ENCODE results near the gene SNAPC2.
A peak's percentile ranks its signal among the peaks of the same experiment; 100 is the strongest.
"Not testable (repeated sequence)": the region's sequence is repeated elsewhere in the genome, so short reads cannot be mapped to it uniquely, and the experiment has no call there.

SNAPC2 gene

DNA sequence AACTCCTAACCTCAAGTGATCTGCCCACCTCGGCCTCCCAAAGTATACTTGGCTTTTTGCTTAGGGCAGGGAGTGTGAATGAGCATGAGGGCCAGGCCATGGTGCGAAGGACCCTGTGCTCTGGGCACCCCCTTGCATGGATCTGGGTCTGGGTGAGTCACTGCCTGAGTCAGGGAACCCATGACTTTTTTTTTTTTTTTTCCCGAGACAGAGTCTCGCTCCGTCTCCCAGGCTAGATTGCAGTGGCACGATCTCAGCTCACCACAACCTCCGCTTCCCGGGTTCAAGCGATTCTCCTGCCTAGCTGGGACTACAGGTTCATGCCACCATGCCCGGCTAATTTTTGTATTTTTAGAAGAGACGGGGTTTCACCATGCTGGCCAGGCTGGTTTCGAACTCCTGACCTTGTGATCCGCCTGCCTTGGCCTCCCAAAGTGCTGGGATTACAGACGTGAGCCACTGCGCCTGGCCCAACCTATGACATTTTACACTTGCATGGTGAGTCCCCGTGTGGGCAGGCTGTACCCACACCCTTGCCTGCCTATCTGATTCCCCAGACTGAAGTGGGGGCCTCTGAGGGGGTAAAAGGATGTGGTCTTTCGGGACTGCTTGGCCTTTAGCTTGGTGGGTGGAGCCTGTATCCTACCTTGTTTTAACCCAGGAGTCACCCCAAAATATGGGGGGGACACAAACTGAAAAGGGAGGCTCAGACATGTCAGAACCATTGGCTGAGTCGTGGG lies 26.6 kb upstream of the SNAPC2 start:
- H2AK5ac ChIP-seq (ENCODE audit: low read length, severe bottlenecking) = peak overlapping the region; percentile 91
- whole genome bisulfite sequencing = 71% methylated on average over 18 of the region's 18 CpGs

DNA sequence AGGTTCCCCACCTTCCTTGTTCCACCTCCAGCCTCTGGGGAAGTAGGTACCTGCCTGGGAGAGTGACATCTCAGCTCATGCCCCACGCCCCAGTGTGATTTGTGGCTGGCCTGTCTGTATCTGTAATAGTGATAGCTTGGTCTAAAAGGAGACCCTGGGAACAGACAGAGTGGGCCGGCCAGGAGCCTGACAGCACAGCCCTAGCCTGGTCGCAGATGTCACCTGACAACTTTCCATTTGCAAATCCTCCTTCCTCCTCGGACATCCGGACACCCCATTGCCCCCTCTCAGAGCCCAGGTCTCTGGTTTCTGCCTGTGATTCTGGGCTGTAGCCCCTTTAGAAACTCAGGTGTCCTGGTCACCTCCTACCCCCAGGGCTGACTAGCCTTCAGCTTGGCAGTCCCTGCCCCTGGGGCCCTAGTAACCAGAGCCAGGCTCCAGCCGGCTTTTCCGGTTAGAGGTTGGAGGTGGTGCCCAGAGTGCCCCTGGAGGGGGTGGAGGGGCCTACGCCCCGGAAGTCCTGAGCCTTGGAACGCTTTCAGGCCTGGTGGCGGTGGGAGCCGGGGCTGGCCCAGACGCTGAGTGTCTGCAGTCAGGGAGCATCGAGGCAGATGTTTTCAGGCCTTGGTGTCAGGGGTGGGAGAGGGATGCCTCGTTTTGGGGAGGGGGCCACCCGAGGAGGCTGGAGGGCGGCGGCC lies 25.4 kb upstream of the SNAPC2 start:
- DNase-seq = no peak
- Histone ChIP-seq H3K27me3 (ENCODE audit: control insufficient read depth in 1 of 2, insufficient read depth in 1 of 2, low read length in 2 of 2) (no peaks in the 10 kb centered on the region), H3K4me2 (ENCODE audit: low read length, poor library complexity, severe bottlenecking) (no peak overlapping the region), H3K9me3 (ENCODE audit: control insufficient read depth, low read length) (no peaks in the 10 kb centered on the region), H3K18ac (ENCODE audit: low read depth in 1 of 2, low read length in 2 of 2) (no peak overlapping the region), H2BK5ac (ENCODE audit: low read depth, low read length, poor library complexity, severe bottlenecking) (no peak overlapping the region), H3K27ac (ENCODE audit: low read length, poor library complexity, severe bottlenecking) (no peak overlapping the region), H3K4me1 (ENCODE audit: control insufficient read depth, insufficient read depth, low read depth, low read length) (peaks cover 23% of the 10 kb centered on the region), H2BK12ac (ENCODE audit: low read length in 2 of 2) (no peak overlapping the region), H3K4ac (ENCODE audit: low read depth in 1 of 2, low read length in 2 of 2) (no peak overlapping the region), H3K4me3 (ENCODE audit: insufficient read depth in 1 of 2, low read depth in 1 of 2, low read length in 2 of 2) (no peak overlapping the region), H2BK15ac (ENCODE audit: low read depth, poor library complexity, severe bottlenecking) (no peak overlapping the region), H3K9ac (ENCODE audit: low read length) (no peak overlapping the region), H3K23ac (ENCODE audit: low read length in 2 of 2) (no peak overlapping the region), H2AK5ac (ENCODE audit: low read length, severe bottlenecking) (no peak overlapping the region), H4K91ac (ENCODE audit: low read length) (no peak overlapping the region), H3K14ac (ENCODE audit: low read length in 2 of 2) (no peak overlapping the region), H4K8ac (ENCODE audit: low read length) (no peak overlapping the region), H2BK120ac (ENCODE audit: low read depth, low read length) (no peak overlapping the region), H2AFZ (ENCODE audit: low read depth, low read length) (no peak overlapping the region), H3K79me1 (replicated peaks; ENCODE audit: low read length, poor library complexity, severe bottlenecking) (peaks cover 32% of the 10 kb centered on the region), H3K36me3 (ENCODE audit: control insufficient read depth in 1 of 2, insufficient read depth in 2 of 2, low read depth in 1 of 2, low read length in 2 of 2) (peaks cover 12 to 27% of the 10 kb centered on the region in 2 experiments)
- WGBS = 75% methylated on average over 18 of the region's 18 CpGs

More for the DNA sequence above, 26.6 kb upstream of the SNAPC2 start:
- H2BK12ac ChIP-seq (ENCODE audit: low read length in 2 of 2) = peak overlapping the region in 1 of 2 experiments; percentile 90
- not testable (repeated sequence) for H2BK5ac ChIP-seq (ENCODE audit: low read depth, low read length, poor library complexity, severe bottlenecking); H3K4me2 ChIP-seq (ENCODE audit: low read length, poor library complexity, severe bottlenecking); H2BK15ac ChIP-seq (ENCODE audit: low read depth, poor library complexity, severe bottlenecking); H3K4me3 ChIP-seq (ENCODE audit: insufficient read depth in 1 of 2, low read depth in 1 of 2, low read length in 2 of 2); H2AFZ ChIP-seq (ENCODE audit: low read depth, low read length); H4K91ac ChIP-seq (ENCODE audit: low read length); H3K27ac ChIP-seq (ENCODE audit: low read length, poor library complexity, severe bottlenecking); H3K9me3 ChIP-seq (ENCODE audit: control insufficient read depth, low read length); H3K14ac ChIP-seq (ENCODE audit: low read length in 2 of 2); H3K27me3 ChIP-seq (ENCODE audit: control insufficient read depth in 1 of 2, insufficient read depth in 1 of 2, low read length in 2 of 2)
- peak overlapping the region in 1 of 2 experiments; percentile 59 for H3K23ac ChIP-seq (ENCODE audit: low read length in 2 of 2)
- H3K36me3 ChIP-seq (ENCODE audit: control insufficient read depth in 1 of 2, insufficient read depth in 2 of 2, low read depth in 1 of 2, low read length in 2 of 2) = peaks cover 0 to 15% of the 10 kb centered on the region in 2 experiments
- peak overlapping the region; percentile 15 for H3K9ac ChIP-seq (ENCODE audit: low read length)
- H3K4me1 ChIP-seq (ENCODE audit: control insufficient read depth, insufficient read depth, low read depth, low read length) = peaks cover 28% of the 10 kb centered on the region
- DNase-seq = peak; percentile 81
- H3K18ac ChIP-seq (ENCODE audit: low read depth in 1 of 2, low read length in 2 of 2) = peak overlapping the region in 1 of 2 experiments; percentile 57
- peak overlapping the region; percentile 64 for H2BK120ac ChIP-seq (ENCODE audit: low read depth, low read length)
- peak overlapping the region; percentile 45 for H4K8ac ChIP-seq (ENCODE audit: low read length)
- peak overlapping the region in 1 of 2 experiments; percentile 46 for H3K4ac ChIP-seq (ENCODE audit: low read depth in 1 of 2, low read length in 2 of 2)
- peaks cover 36% of the 10 kb centered on the region for H3K79me1 ChIP-seq (replicated peaks; ENCODE audit: low read length, poor library complexity, severe bottlenecking)

DNA sequence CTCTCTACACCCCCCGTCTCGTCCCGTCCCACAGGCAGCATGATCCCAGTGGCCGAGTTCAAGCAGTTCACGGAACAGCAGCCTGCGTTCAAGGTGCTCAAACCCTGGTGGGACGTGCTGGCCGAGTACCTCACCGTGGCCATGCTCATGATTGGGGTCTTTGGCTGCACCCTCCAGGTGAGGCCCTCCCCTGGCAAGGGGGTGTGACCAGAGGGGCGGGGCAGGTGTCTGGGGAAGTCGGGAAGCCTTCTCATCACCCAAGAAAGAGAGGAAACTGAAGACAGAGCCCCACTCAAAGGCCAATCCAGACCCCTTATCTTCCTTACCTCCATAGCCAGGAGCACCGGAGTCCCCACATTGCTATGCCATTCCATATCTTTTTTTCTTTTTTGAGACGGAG lies 24.6 kb upstream of the SNAPC2 start:
- Histone ChIP-seq H3K4me1 (ENCODE audit: control insufficient read depth, insufficient read depth, low read depth, low read length) (peaks cover 23% of the 10 kb centered on the region), H3K14ac (ENCODE audit: low read length in 2 of 2) (no peak overlapping the region), H4K8ac (ENCODE audit: low read length) (no peak overlapping the region), H3K4ac (ENCODE audit: low read depth in 1 of 2, low read length in 2 of 2) (no peak overlapping the region), H4K91ac (ENCODE audit: low read length) (no peak overlapping the region), H2BK120ac (ENCODE audit: low read depth, low read length) (no peak overlapping the region), H2BK12ac (ENCODE audit: low read length in 2 of 2) (peak overlapping the region in 1 of 2 experiments; percentile 37), H3K27ac (ENCODE audit: low read length, poor library complexity, severe bottlenecking) (no peak overlapping the region), H3K18ac (ENCODE audit: low read depth in 1 of 2, low read length in 2 of 2) (no peak overlapping the region), H3K4me3 (ENCODE audit: insufficient read depth in 1 of 2, low read depth in 1 of 2, low read length in 2 of 2) (no peak overlapping the region), H3K36me3 (ENCODE audit: control insufficient read depth in 1 of 2, insufficient read depth in 2 of 2, low read depth in 1 of 2, low read length in 2 of 2) (peaks cover 19 to 35% of the 10 kb centered on the region in 2 experiments), H3K9ac (ENCODE audit: low read length) (no peak overlapping the region), H3K9me3 (ENCODE audit: control insufficient read depth, low read length) (no peaks in the 10 kb centered on the region), H2BK5ac (ENCODE audit: low read depth, low read length, poor library complexity, severe bottlenecking) (no peak overlapping the region), H3K23ac (ENCODE audit: low read length in 2 of 2) (no peak overlapping the region), H3K27me3 (ENCODE audit: control insufficient read depth in 1 of 2, insufficient read depth in 1 of 2, low read length in 2 of 2) (no peaks in the 10 kb centered on the region), H3K79me1 (replicated peaks; ENCODE audit: low read length, poor library complexity, severe bottlenecking) (peaks cover 39% of the 10 kb centered on the region), H2BK15ac (ENCODE audit: low read depth, poor library complexity, severe bottlenecking) (no peak overlapping the region), H2AFZ (ENCODE audit: low read depth, low read length) (no peak overlapping the region), H3K4me2 (ENCODE audit: low read length, poor library complexity, severe bottlenecking) (no peak overlapping the region), H2AK5ac (ENCODE audit: low read length, severe bottlenecking) (no peak overlapping the region)
- no peak for DNase-seq
- WGBS = 95% methylated on average over 13 of the region's 13 CpGs

DNA sequence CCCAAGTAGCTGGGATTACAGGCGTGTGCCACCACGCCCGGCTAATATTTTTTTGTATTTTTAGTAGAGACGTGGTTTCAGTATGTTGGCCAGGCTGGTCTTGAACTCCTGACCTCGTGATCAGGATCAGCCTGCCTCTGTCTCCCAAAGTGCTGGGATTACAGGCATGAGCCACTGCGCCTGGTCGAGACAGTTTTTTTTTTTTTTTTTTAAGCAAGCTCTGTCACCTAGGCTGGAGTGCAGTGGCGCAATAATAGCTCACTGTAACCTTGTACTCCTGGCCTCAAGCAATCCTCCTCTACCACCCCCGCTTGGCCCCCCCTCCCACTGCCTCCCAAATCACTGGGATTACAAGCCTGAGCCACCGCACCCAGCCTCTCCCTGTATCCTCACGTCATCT lies 22.8 kb upstream of the SNAPC2 start:
- Histone ChIP-seq H3K79me1 (replicated peaks; ENCODE audit: low read length, poor library complexity, severe bottlenecking) (peaks cover 35% of the 10 kb centered on the region), H4K91ac (ENCODE audit: low read length) (no peak overlapping the region), H3K36me3 (ENCODE audit: control insufficient read depth in 1 of 2, insufficient read depth in 2 of 2, low read depth in 1 of 2, low read length in 2 of 2) (peaks cover 19 to 43% of the 10 kb centered on the region in 2 experiments), H2AFZ (ENCODE audit: low read depth, low read length) (no peak overlapping the region), H3K18ac (ENCODE audit: low read depth in 1 of 2, low read length in 2 of 2) (no peak overlapping the region), H3K4me2 (ENCODE audit: low read length, poor library complexity, severe bottlenecking) (no peak overlapping the region), H2BK5ac (ENCODE audit: low read depth, low read length, poor library complexity, severe bottlenecking) (no peak overlapping the region), H2AK5ac (ENCODE audit: low read length, severe bottlenecking) (no peak overlapping the region), H3K4ac (ENCODE audit: low read depth in 1 of 2, low read length in 2 of 2) (no peak overlapping the region), H3K9me3 (ENCODE audit: control insufficient read depth, low read length) (no peaks in the 10 kb centered on the region), H2BK120ac (ENCODE audit: low read depth, low read length) (no peak overlapping the region), H3K9ac (ENCODE audit: low read length) (no peak overlapping the region), H2BK15ac (ENCODE audit: low read depth, poor library complexity, severe bottlenecking) (no peak overlapping the region), H3K27ac (ENCODE audit: low read length, poor library complexity, severe bottlenecking) (no peak overlapping the region), H3K23ac (ENCODE audit: low read length in 2 of 2) (no peak overlapping the region), H3K4me1 (ENCODE audit: control insufficient read depth, insufficient read depth, low read depth, low read length) (peaks cover 12% of the 10 kb centered on the region), H2BK12ac (ENCODE audit: low read length in 2 of 2) (no peak overlapping the region), H3K4me3 (ENCODE audit: insufficient read depth in 1 of 2, low read depth in 1 of 2, low read length in 2 of 2) (no peak overlapping the region), H3K14ac (ENCODE audit: low read length in 2 of 2) (no peak overlapping the region), H4K8ac (ENCODE audit: low read length) (no peak overlapping the region), H3K27me3 (ENCODE audit: control insufficient read depth in 1 of 2, insufficient read depth in 1 of 2, low read length in 2 of 2) (no peaks in the 10 kb centered on the region)
- 91% methylated on average over 11 of the region's 11 CpGs for WGBS
- no peak for DNase-seq
